GM12892 (cell line): ENCODE data around the gene ZNF491.

ENCODE experiments used
- POLR2A ChIP-seq: IDR thresholded peaks from 2 replicates; pipeline ENCODE4 v1.6.1; 2011; ENCODE audit warnings: low read depth, low read length, control low read depth
- POLR2AphosphoS5 ChIP-seq: IDR thresholded peaks from 2 replicates; pipeline ENCODE4 v1.6.1; 2011; ENCODE audit warnings: low read depth, low read length, control low read depth
- TAF1 ChIP-seq: IDR thresholded peaks from 2 replicates; pipeline ENCODE4 v1.6.1; 2011; ENCODE audit warnings: low read depth, mild to moderate bottlenecking, control low read depth, low read length, borderline replicate concordance

GRCh38 chr19:11797491-11797890 is 832 bp upstream of the ZNF491 start:
- TF ChIP-seq POLR2A = no peak
- no peak for TF ChIP-seq TAF1
- no peak for TF ChIP-seq POLR2AphosphoS5
